GM19395 (cell line): ENCODE measurements around the gene AP3S1.
"Not testable (repeated sequence)": the region's sequence is repeated elsewhere in the genome, so short reads cannot be mapped to it uniquely, and the experiment has no call there.

Source experiments
- ATAC-seq: cut with Tn5 transposase; IDR thresholded peaks from one replicate; pipeline ENCODE4 v1.9.1; 2021; ENCODE audit warnings: mild to moderate bottlenecking, moderate library complexity; ENCODE audit not compliant: unreplicated experiment

Gene AP3S1

DNA sequence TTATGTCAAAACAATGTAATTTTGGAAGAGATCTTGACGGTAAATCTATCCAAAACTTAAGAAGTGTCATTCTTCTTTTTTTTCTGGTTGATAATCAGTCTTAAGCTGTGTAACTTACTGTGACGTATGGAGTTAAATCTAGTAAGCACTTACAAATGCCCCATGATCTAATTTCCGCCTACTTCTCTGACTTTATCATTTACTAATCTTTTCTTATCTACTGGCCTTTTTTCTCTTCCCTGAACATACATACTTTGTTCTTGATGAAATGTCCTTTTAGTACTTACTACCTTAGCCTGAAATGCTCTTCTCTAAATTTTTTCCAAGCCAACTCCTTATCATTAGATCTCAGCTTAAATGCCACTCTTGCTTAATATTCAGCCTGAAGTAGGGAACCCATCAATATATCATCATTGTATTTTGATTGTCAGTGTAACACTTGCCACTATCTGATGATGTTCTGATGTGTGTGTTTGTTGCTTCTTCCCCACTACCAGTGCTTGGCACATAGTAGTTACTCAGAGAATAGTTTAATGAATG lies 27.6 kb downstream of the AP3S1 start:
- no peak for ATAC-seq

DNA sequence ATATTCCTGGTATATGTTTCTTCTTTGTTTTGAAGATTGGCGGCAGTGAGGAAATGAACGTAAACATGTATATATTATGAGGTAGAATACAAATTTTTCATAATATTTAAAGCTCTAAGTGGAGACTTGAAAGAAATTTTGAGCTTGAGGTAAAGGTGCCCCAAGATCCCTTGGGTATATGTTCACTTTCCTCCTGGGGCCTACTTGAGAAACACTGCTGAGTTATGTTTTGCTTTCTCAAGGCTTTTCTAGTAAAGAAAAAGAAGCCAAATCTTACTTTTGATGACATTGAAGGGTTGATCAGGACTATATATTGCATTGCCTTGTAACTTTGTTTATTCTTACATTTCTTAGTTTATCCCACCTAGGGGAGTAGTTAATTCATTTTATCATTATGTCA lies 30.7 kb downstream of the AP3S1 start:
- ATAC-seq: no peak

DNA sequence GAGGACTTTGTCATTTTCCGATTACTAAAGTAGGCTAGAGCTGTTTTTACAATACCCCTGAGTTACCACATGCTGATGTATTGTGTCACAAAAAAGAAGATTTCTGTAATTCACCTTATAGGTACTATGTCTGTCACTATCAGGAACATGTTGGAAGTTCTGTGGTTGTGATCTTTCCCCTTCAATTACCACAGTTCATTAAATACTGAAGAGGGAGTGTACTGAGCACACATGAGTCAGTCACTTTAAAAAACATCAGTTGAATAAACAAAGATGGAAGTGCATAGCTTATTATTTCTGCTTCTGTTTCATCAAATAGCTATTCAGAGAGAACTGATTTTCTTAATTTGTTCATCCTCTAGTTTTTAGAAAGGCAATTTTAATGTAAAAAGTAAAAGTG lies 31.7 kb downstream of the AP3S1 start:
- ATAC-seq: no peak

GRCh38 chr5:115875447-115875846 lies 33.7 kb downstream of the AP3S1 start:
- no peak for ATAC-seq

DNA sequence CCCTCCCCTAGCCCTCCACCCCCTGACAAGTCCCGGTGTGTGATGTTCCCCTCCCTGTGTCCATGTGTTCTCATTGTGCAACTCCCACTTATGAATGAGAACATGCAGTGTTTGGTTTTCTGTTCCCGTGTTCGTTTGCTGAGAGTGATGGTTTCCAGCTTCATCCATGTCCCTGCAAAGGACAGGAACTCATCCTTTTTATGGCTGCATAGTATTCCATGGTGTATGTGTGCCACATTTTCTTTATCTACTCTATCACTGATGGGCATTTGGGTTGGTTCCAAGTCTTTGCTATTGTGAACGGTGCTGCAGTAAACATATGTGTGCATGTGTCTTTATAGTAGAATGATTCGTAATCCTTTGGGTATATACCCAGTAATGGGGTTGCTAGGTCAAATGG lies 35.6 kb downstream of the AP3S1 start:
- not testable (repeated sequence) for ATAC-seq

DNA sequence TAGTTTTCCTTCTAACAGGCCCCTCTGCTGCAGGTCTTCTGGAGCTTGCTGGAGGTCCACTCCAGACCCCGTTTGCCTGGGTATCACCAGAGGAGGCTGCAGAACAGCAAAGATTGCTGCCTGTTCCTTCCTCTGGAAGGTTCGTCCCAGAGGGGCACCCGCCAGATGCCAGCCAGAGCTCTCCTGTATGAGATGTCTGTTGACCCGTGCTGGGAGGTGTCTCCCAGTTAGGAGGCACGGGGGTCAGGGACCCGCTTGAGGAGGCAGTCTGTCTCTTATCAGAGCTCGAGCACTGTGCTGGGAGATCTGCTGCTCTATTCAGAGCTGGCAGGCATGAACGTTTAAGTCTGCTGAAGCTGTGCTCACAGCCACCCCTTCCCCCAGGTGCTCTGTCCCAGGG lies 40.7 kb downstream of the AP3S1 start:
- not testable (repeated sequence) for ATAC-seq

- ATAC-seq: no peak
Measured at GRCh38 chr5:115884704-115885103, 43.0 kb downstream of the AP3S1 start.

DNA sequence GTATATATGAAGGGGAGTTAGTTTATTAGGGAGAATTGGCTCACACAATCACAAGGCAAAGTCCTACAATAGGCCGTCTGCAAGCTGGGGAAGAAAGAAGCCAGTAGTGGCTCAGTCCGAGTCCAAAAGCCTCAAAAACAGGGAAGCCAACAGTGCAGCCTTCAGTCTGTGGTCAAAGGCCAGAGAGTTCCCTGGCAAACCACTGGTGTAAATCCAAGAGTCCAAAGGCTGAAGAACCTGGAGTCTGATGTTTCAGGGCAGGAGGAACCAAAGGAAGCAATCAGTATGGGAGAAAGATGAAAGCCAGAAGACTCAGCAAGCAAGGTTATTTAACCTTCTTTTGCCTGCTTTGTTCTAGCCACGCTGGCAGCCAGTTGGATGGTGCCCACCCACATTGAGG lies 43.5 kb downstream of the AP3S1 start:
- ATAC-seq: not testable (repeated sequence)

DNA sequence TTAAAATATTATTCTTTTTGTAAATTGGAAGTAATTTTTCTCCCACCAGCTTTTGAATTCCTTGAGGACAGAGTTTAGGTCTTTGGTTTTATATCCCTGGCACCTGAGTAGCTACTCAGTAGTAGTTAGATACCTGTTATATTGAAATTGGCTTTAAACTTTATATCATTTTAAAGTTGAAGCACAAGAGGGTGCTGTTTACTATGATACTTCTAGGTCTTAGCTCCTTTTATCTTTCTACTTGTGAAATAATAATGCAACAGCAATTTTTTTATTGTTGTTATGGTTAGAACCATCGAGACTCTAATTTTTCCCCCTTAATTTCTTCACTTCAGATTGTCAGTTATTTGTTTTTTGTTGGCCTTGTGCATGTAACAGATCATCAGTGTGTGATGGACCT lies 46.3 kb downstream of the AP3S1 start:
- no peak for ATAC-seq

DNA sequence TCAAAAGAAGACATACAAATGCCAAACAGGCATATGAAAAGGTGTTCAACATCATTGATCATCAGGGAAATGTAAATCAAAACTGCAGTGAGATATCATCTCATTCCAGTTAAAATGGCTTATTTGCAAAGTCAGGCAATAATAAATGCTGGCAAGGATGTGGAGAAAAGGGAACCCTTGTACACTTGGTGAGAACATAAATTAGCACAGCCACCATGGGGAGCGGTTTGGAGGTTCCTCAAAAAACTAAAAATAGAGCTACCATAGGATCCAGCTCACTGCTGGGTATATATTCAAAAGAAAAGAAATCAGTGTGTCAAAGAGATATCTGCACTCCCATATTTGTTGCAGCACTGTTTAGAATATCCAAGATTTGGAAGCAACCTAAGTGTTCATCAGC lies 50.3 kb downstream of the AP3S1 start:
- ATAC-seq: no peak

DNA sequence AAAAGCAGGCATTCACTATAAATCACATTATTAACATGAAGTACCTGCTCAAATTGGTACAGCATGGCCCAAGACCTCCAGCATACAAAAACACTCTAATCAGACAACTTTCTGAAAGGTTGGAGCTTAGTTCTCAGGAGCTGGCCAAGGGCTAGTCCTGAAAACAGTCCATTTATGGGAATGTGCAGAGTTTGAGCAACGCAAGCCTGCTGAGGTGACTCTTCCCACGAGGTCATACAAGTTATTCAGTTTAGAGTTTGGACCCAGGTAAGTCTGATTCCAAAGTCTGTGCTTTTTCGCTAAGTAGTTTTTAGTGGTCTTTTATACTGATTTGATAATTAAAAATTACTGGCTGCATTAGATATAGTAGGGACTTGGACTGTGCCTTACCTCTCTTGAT lies 52.6 kb downstream of the AP3S1 start:
- no peak for ATAC-seq

- ATAC-seq: no peak
Measured at GRCh38 chr5:115895821-115896220, 54.1 kb downstream of the AP3S1 start.

- no peak for ATAC-seq
Measured at GRCh38 chr5:115898656-115899055, 56.9 kb downstream of the AP3S1 start.

DNA sequence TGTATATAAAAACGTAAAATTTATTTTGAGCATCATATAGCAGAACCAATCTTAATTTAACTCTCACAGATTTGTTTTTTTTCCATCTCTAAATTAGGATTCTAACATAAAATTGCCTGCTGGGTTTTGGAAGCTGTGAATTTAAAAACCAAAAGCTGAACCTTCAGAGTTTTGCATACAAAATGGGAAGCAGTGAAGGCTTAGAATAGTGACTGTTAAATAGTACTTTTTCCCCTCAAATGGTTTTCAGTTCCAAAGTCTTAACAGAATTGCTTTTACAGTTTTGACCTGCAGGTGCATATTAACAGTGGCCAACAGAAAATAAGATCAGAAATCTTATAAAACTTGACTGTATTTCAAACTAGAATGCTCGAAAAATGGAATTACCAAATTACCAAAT lies 65.4 kb downstream of the AP3S1 start:
- ATAC-seq: no peak

GRCh38 chr5:115913623-115914400 lies 72.1 kb downstream of the AP3S1 start:
- not testable (repeated sequence) for ATAC-seq

GRCh38 chr5:115920171-115920725 lies 78.5 kb downstream of the AP3S1 start:
- no peak for ATAC-seq

DNA sequence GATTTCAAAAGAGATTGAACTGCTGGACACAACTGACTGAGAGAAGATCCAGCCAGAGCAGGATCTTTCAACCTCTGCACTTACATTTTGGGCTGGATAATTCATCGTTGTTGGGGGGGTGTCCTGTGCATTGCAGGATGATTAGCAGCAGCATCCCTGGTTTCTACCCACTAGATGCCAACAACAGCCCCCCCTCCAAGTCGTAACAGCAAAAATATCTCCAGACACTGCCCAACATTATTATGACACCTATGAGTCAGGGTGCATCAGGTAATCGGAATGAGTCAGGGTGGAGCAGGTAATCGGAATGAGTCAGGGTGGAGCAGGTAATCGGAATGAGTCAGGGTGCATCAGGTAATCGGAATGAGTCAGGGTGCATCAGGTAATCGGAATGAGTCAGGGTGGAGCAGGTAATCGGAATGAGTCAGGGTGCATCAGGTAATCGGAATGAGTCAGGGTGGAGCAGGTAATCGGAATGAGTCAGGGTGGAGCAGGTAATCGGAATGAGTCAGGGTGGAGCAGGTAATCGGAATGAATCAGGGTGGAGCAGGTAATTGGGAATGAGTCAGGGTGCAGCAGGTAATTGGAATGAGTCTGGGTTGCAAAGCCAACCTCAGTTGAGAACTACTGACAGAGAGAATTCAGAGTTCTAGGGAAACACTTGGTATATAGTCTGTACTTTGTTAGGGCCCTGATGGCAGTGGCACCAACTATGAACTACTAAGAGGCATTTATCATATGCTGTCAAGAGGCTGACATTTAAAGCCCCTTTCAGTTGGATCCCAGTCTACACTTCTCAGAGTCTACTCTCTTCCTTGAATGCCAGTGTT lies 87.1 kb downstream of the AP3S1 start:
- not testable (repeated sequence) for ATAC-seq

DNA sequence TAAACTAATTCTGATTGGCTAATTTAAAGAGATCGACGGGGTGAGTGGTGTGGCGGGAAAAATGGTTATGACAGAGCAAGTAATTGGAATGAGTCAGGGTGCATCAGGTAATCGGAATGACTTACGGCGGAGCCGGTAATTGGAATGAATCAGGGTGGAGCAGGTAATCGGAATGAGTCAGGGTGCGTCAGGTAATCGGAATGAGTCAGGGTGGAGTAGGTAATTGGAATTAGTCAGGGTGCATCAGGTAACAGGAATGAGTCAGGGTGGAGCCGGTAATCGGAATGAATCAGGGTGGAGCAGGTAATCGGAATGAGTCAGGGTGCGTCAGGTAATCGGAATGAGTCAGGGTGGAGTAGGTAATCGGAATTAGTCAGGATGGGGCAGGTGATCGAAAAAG lies 88.4 kb downstream of the AP3S1 start:
- not testable (repeated sequence) for ATAC-seq

- ATAC-seq: no peak
Measured at GRCh38 chr5:115930630-115931337, 89.0 kb downstream of the AP3S1 start.

DNA sequence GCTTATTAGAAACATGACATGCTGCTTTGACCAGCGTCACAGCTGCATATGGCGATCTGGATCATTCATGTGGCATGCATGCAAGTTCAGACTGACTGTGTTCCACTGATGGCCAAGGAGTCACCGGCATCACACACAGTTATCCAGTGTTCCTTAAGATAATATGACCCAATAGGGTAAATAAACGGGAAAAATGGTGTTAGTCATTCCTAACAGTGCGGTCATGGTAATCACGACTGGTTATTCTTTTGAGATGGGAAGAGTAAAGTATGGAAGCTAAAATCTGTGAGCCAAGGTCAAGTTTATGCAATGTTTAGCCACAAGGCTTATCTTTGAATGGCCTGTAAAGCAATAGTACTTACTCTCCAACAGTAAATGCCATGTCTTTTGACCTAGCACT lies 91.3 kb downstream of the AP3S1 start:
- no peak for ATAC-seq

DNA sequence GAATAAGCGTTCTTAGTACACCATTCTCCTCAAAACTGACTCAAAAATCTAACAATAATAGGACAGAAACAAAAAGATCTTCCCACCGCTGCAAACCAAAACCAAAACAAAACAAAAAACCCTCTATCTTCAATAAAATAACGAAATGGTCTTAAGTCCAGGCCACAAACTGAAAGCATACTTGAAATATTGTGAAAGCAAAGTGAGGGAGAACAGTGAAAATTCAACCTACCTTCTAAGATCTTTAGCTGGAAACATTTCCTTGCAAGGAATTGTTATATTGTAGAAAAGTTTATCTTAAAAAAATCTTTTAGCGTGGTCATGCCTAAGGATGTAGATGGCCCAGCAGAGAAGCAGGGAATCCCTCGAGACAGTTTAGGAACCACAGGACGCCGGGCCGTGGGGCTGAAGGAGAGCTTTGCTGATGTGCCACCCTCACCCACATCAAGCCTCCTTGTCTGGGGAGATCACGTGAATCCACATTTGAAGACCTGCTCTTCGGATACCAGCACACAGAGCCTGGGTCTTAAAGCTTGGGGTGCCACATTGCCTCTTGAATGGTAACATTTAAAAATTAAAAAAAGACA lies 92.7 kb downstream of the AP3S1 start:
- ATAC-seq: no peak
